ENCODE data around the gene PLEKHH1. TPM values are rescaled to one million over a fixed set of nuclear protein-coding genes. Genes with fewer than 3 reads are reported as not detected.

Gene PLEKHH1
- total RNA-seq, 1 donor from 2014 or later: 0.20 TPM

DNA sequence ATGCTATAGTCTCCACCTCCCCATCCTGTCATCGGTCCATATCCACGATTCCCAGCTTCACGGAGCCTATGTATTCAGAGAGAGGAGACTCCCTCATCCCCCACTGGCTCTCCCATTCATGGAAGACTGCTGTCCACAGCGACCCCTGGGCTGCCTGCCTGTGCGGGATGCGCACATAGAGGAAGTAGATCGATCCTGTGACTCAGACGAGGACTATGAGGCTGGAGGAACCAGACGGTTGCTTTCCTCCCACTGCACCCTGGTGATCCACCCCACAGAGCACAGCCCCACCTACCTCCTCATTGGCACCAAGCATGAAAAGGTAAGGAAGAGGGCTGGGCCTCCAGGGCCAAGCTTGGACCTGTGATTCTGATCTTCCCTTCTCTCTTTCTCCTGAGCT is 42.6 kb downstream of the PLEKHH1 start:
- Mint-ChIP-seq H3K4me3 (no peak overlapping the region), H3K9me3 (no peaks in the 10 kb centered on the region), H3K4me1 (peaks cover 3% of the 10 kb centered on the region), H3K36me3 (ENCODE audit: low read depth) (no peaks in the 10 kb centered on the region), H3K27ac (no peak overlapping the region), H3K27me3 (peaks cover 4% of the 10 kb centered on the region)
- ChIA-PET POLR2A (no interaction called here), CTCF (interaction anchor here (0.8 to 1.3 kb wide), 3 partner anchors 9 to 155 kb away, joined by 3 to 10 read pairs (median 3); no protein-coding TSS in a partner anchor)
- ATAC-seq (ENCODE audit: low read depth) (no peak), DNase-seq (no peak)
- intact Hi-C loops (cut with micrococcal nuclease): loop anchor here (10.0 kb wide), 2 partner anchors 411 to 1221 kb away; no protein-coding TSS in a partner anchor
- TF ChIP-seq, protein P1, sequence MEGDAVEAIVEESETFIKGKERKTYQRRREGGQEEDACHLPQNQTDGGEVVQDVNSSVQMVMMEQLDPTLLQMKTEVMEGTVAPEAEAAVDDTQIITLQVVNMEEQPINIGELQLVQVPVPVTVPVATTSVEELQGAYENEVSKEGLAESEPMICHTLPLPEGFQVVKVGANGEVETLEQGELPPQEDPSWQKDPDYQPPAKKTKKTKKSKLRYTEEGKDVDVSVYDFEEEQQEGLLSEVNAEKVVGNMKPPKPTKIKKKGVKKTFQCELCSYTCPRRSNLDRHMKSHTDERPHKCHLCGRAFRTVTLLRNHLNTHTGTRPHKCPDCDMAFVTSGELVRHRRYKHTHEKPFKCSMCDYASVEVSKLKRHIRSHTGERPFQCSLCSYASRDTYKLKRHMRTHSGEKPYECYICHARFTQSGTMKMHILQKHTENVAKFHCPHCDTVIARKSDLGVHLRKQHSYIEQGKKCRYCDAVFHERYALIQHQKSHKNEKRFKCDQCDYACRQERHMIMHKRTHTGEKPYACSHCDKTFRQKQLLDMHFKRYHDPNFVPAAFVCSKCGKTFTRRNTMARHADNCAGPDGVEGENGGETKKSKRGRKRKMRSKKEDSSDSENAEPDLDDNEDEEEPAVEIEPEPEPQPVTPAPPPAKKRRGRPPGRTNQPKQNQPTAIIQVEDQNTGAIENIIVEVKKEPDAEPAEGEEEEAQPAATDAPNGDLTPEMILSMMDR (IDR thresholded peaks at IDR 0.05): no peak

- TF ChIP-seq, protein P1 (IDR thresholded peaks at IDR 0.05): no peak
- Mint-ChIP-seq H3K27me3 (peaks cover 2% of the 10 kb centered on the region), H3K4me3 (no peak overlapping the region), H3K4me1 (peaks cover under 1% of the 10 kb centered on the region), H3K36me3 (ENCODE audit: low read depth) (no peaks in the 10 kb centered on the region), H3K9me3 (no peaks in the 10 kb centered on the region), H3K27ac (no peak overlapping the region)
- DNase-seq (no peak), ATAC-seq (ENCODE audit: low read depth) (no peak)
- ChIA-PET CTCF (interaction anchor here (0.8 to 1.3 kb wide), 3 partner anchors 8 to 156 kb away, joined by 3 to 10 read pairs (median 3); no protein-coding TSS in a partner anchor), POLR2A (no interaction called here)
- intact Hi-C loops (cut with micrococcal nuclease): loop anchor here (10.0 kb wide), 2 partner anchors 412 to 1222 kb away; no protein-coding TSS in a partner anchor
Observed at GRCh38 chr14:67576216-67576955, 43.3 kb downstream of the PLEKHH1 start.

- DNase-seq (no peak), ATAC-seq (ENCODE audit: low read depth) (no peak)
- ChIA-PET CTCF (interaction anchor here (1.8 kb wide), 1 partner anchor 127 kb away, joined by 6 read pairs; no protein-coding TSS in a partner anchor), POLR2A (no interaction called here)
- H3K9me3 Mint-ChIP-seq: no peaks in the 10 kb centered on the region
- no peak overlapping the region for H3K27ac Mint-ChIP-seq
- no peaks in the 10 kb centered on the region for H3K36me3 Mint-ChIP-seq (ENCODE audit: low read depth)
- no peak overlapping the region for H3K4me3 Mint-ChIP-seq
- H3K27me3 Mint-ChIP-seq: peaks cover 1% of the 10 kb centered on the region
- intact Hi-C loops (cut with micrococcal nuclease): loop anchor here (10.0 kb wide), 2 partner anchors 412 to 1222 kb away; no protein-coding TSS in a partner anchor
- TF ChIP-seq, protein P1 (IDR thresholded peaks at IDR 0.05): no peak
- no peaks in the 10 kb centered on the region for H3K4me1 Mint-ChIP-seq
Observed at GRCh38 chr14:67577181-67577808, 44.2 kb downstream of the PLEKHH1 start.

- intact Hi-C loops (cut with micrococcal nuclease): loop anchor here (10.0 kb wide), 2 partner anchors 413 to 1223 kb away; no protein-coding TSS in a partner anchor
- DNase-seq (no peak), ATAC-seq (ENCODE audit: low read depth) (no peak)
- TF ChIP-seq, protein P1 (IDR thresholded peaks at IDR 0.05): no peak
- H3K9me3 Mint-ChIP-seq: no peaks in the 10 kb centered on the region
- ChIA-PET CTCF (interaction anchor here (1.8 kb wide), 1 partner anchor 126 kb away, joined by 6 read pairs; no protein-coding TSS in a partner anchor), POLR2A (no interaction called here)
- peaks cover 1% of the 10 kb centered on the region for H3K27me3 Mint-ChIP-seq
- no peak overlapping the region for H3K27ac Mint-ChIP-seq
- no peaks in the 10 kb centered on the region for H3K4me1 Mint-ChIP-seq
- H3K4me3 Mint-ChIP-seq: no peak overlapping the region
- no peaks in the 10 kb centered on the region for H3K36me3 Mint-ChIP-seq (ENCODE audit: low read depth)
Observed at GRCh38 chr14:67577909-67578749, 45.0 kb downstream of the PLEKHH1 start.
